Left renal cortex interstitium (tissue), 4 donors: ENCODE measurements around the gene OR52I1. TPM values are rescaled to one million over a fixed set of nuclear protein-coding genes. Genes with fewer than 3 reads are reported as not detected.

ENCODE experiments used
- DNase-seq, 4 donors: peaks; one replicate each; pipeline ENCODE4 v3.0.0-alpha.2; 2013; ENCODE audit warnings: low read depth in 4 of 4, low spot score in 2 of 4, missing footprints in 1 of 4
- polyA plus RNA-seq, 4 donors: library from polyadenylated mRNA; unstranded; fragments of 120-200 nt; gene quantifications; one replicate each; pipeline ENCODE4 v1.2.1, GENCODE V29; 2013; ENCODE audit not compliant: insufficient read length in 4 of 4

OR52I1 gene
- polyA plus RNA-seq = under 1 TPM in 2 of 4 donors, not detected in 2; 0.03 to 0.09 TPM

DNA sequence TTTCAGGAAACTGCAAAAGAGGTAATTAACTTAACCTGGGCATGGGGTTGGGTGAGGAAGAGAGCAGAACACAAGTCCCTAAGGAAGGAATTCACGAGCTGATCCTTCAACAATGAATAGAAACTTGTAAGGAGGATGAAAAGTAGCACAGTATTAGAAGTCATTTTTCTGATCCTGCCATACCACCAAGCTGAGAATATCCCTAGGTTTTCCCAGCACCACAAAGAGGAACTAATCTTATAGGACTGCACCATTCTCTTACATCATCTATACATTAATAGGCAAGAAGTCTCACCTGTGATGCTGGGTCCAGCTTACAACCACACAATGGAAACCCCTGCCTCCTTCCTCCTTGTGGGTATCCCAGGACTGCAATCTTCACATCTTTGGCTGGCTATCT is at the start of gene OR52I1:
Gene OR52I1, plus strand, starts transcription at position 301 of the 400 bp plus-strand sequence. Its CDS starts 0 bp downstream, at position 301.
- DNase-seq = no peak

DNA sequence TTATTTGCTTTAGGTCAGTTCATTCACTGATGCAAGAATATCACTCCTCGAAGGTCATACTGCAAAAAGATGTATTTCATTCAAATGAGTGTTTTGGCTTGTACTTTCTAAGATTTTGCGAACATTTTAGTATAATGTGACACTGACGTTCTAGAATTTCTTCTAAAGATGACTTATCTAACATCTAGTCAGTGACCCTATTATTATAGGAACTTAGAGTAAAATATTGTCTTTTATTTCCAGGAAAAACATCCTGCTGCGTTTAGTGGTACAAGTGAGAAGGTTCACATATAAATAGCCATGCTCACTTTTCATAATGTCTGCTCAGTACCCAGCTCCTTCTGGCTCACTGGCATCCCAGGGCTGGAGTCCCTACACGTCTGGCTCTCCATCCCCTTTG is 48.9 kb upstream of the OR52I1 start, which contains the start of gene OR52M1:
Gene OR52M1, plus strand, starts transcription at position 301 of the 400 bp plus-strand sequence. Its CDS starts 0 bp downstream, at position 301.
- DNase-seq = no peak

- DNase-seq = no peak
Measured at GRCh38 chr11:4546878-4547277, 47.0 kb upstream of the OR52I1 start.

GRCh38 chr11:4547416-4547815 is 46.4 kb upstream of the OR52I1 start:
- DNase-seq = no peak

GRCh38 chr11:4551346-4551979 is 42.4 kb upstream of the OR52I1 start:
- no peak for DNase-seq

DNA sequence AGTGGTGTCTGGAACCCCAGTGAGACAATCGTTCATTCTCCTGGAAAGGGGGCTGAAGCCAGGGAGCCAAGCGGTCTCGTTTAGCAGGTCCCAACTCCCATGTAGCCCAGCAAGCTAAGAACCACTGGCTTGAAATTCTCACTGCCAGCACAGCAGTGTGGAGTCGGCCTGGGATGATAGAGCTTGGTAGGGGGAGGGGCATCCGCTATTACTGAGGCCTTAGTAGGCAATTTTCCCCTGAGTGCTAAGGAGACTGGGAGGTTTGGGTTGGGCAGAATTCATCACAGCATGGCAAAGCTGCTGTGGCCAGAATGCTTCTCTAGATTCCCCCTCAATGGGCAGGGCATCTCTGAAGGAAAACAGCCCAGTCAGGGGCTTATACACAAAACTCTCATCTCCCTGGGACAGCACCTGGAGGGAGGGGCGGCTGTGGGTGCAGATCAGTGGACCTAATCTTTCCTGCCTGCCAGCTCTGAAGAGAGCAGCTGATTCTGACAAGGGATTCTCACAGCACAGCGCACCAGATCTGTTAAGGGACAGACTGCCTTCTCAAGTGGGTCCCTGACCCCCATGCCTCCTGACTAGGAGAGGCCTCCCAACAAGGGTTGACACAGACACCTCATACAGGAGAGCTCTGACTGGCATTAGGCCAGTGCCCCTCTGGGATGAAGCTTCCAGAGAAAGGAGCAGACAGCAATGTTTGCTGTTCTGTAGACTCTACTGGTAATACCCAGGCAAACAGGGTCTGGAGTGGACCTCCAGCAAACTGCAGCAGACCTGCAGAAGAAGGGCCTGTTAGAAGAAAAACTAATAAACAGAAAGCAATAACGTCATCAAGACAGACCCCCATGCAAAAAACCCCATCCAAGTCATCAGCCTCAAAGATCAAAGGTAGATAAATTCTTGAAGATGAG is 34.1 kb upstream of the OR52I1 start:
- DNase-seq = no peak

- peak in 1 of 4 donors; percentile 23 for DNase-seq
Measured at GRCh38 chr11:4560467-4560866, 33.4 kb upstream of the OR52I1 start.

GRCh38 chr11:4565371-4565770 is 28.5 kb upstream of the OR52I1 start:
- DNase-seq = no peak

GRCh38 chr11:4569075-4569474 is 24.8 kb upstream of the OR52I1 start:
- no peak for DNase-seq

GRCh38 chr11:4576880-4577279 is 17.0 kb upstream of the OR52I1 start:
- no peak for DNase-seq

GRCh38 chr11:4577761-4578160 is 16.1 kb upstream of the OR52I1 start:
- no peak for DNase-seq

DNA sequence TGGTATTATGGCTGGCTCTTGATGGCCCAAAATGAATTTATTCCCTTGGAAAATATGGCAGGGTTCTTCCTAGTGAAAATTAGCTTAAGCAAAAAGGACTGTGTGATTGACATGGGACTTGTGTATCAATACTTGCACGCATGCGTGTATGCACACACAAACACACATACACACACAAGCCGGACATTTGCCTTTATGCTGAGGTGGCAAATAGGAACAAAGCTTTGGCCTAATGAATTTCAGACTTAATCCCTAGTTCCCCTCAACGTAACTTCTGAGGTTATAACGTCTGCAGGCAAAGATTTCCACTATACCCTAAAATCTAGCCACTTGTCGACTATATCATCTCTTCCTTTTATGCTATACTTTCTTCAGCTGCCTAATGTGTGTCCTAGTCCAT is 15.2 kb upstream of the OR52I1 start:
- DNase-seq = no peak

DNA sequence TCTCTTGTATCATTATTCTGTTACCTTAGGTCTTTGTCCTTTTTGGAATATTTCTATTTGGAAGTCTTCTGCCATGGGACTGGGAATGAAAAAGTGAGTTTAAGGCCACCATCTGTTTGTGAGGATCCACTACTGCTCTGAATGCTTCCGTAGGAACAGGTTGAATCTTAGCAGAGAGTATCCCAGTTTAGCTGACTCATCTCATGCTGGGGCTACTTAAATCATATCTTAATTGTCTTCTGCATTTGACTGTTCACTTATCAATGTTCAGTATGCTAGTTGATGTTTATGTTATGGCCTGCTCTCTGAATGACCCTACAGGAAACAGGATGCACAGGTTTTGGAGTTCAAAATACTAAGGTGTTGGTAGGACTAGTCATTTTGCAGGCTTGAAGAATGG is 13.7 kb upstream of the OR52I1 start:
- DNase-seq = no peak

DNA sequence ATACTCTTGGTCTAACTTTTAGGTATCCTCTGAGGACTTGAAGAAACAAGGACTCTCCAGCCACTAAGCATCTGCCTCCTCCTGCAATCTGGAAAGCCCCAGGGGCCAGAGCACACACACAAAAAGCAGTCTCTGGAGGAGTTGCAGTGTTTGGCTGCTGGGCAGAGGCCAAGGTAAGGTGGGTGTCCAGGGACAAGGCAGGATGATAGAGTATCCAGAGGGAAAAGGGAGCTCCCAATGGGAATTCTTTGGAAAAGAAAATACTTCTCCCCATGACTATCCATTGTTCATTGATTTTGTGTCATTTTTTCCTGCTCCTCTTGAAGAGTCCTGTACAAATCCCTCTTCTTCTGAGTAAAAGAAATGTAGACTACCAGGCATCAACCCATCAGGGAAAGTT is 12.4 kb upstream of the OR52I1 start, which contains the start of gene OR52I2:
Gene OR52I2, plus strand, starts transcription at position 301 of the 400 bp plus-strand sequence.
- no peak for DNase-seq

DNA sequence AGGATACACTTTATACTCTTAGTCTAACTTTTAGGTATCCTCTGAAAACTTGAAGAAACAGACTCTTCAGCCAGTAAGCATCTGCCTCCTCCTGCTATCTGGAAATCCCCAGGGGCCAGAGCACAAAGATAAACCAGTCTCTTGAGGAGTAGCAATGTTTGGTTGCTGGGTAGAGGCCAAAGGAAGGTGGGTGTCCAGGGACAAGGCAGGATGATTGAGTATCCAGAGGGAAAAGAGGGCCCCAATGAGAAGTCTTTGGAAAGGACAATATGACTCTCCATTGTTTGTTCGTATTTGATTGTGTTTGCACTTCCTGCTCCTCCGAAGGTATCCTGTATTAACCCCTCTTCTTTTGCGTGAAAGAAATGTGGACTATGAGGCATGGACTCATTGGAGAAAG is 4.8 kb upstream of the OR52I1 start:
- DNase-seq = no peak

- DNase-seq = no peak
Measured at GRCh38 chr11:4605057-4605456, 11.2 kb downstream of the OR52I1 start.

DNA sequence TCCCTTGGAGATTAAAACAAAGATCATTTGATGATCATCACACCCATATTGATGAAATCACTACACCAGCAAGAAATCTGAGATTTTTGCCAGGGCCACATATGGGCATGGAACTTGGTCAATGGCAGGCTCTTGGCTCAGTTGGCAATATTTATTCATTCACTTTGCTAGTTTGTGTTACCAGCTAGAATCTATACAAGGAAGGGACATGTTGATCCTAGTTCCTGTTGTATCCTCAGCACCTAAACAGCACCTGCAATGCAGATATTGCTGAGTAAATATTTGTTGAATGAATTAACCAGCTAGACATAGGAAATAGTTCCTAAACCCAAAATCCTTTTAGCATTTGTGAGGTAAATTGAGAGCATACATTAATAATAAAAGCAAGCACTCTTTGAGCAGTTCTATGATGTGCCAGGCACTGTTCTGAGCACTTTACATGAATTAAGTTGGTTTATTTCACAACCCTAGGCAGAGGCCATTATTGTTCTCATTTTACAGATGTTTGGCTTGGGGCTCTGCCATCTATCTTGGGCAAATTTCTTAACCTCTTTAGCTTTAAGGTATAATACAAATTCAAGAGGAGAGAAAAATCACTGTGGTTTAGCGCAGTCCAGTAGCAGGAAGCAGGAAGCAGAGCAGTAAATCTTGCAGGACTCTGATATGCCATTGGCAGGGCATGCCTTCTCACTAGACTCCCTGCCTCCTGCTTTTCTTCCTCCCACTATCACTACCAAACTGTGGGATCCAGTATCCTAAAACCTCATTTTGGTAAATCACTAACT is 12.6 kb downstream of the OR52I1 start:
- DNase-seq = peak in 1 of 4 donors; percentile 9

GRCh38 chr11:4607096-4607495 is 13.3 kb downstream of the OR52I1 start:
- DNase-seq = peak in 1 of 4 donors; percentile 2

DNA sequence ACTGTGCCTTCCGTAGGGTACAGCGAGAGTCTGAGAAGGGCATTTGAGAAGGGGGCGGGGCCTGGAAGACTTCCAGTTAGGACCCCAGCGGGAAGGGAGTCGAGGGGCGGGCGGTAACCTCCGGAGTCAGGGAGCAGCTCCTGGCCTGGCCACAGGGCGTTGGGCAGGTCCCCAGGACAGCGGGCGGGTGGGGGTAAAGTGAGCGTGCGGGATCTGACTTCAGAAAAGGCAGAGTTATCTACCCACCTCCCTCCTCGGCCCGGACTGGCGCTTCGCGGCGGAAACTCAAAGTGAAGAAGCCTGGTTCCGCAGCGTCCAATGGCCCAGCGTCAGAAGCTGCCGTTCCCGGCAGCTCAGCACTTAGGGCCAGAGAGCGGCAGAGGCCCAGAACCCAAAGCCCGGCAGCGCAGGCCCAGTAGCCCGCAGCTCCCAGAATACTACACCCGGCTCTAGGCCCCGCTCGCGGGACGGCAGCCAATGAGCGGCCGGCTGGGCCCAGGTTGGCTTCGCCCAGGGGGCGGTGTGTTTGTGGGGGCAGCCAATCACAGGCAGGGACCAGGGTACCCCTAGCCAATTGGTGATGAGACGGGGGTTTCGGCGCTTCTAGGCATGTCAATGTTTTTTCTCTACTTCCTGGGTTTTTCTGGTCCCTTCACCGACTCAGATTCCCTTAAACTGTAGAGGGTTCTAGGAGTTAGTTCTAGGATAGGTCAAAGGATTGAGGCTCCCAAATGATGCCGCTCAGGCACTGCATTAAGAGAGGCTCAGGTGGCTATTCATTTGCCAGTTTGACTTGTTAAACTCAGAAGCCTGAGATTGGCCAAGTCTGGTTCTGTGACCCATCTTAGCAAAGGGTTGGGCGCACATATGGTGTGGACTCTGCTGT is 14.2 kb downstream of the OR52I1 start, which contains the start of gene TRIM68:
Gene TRIM68, minus strand, starts transcription at position 451 of the 886 bp plus-strand sequence. CDS start 2,727 bp downstream, outside the sequence.
- DNase-seq = peak; percentile 72 to 90 (median 84)
